ENCODE data around the gene CEP97. TPM values are rescaled to one million over a fixed set of nuclear protein-coding genes. Genes with fewer than 3 reads are reported as not detected.
A peak's percentile ranks its signal among the peaks of the same experiment; 100 is the strongest.

CEP97 gene
- total and polyA plus RNA-seq, 2 donors (not counting 1 experiment from before 2014, with no cell fraction given) = 2.1 to 15.4 TPM

DNA sequence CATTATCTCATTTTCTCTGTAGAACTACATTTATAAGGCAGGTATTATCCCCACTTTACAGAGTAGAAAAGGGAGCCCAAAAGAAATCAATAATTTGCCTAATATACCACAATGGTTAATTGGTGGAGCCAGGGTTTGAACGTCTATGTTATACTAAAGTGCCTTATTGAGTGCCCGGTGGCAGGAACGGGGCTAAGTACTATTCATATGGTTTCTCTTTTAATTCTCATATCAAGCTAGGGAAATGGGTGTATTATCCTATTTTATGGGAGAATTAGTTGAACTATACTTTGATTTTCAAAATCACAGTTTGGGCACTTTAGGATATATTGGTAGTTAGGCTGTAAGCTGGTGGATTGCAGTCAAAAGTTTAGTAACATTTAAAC lies 1.5 kb downstream of the CEP97 start:
- Histone ChIP-seq H3K4me3 (ENCODE audit: control extremely low read depth in 1 of 5, extremely low read depth in 1 of 5, insufficient read depth in 1 of 5, low read depth in 2 of 5, low read length in 4 of 5) (peak overlapping the region; percentile 77 to 99 (median 84)), H3K4me1 (ENCODE audit: control insufficient read depth in 2 of 2, insufficient read depth in 2 of 2, low read length in 2 of 2) (peaks cover 28 to 32% of the 10 kb centered on the region in 2 donors), H3K27me3 (replicated peaks in 1 of 4; ENCODE audit: control extremely low read depth in 1 of 4, control insufficient read depth in 3 of 4, insufficient read depth in 4 of 4, low read length in 3 of 4) (no peaks in the 10 kb centered on the region), H3K9me3 (ENCODE audit: control extremely low read depth in 1 of 3, control insufficient read depth in 2 of 3, insufficient read depth in 1 of 3, low read length in 2 of 3) (no peaks in the 10 kb centered on the region), H3K79me2 (ENCODE audit: control insufficient read depth, insufficient read depth, low read length) (peaks cover 18% of the 10 kb centered on the region), H3K36me3 (replicated peaks in 1 of 2; ENCODE audit: control extremely low read depth in 1 of 2, control insufficient read depth in 1 of 2, extremely low read depth in 1 of 2, insufficient read depth in 2 of 2, low read length in 1 of 2) (peaks cover 2 to 7% of the 10 kb centered on the region in 2 experiments), H4K20me1 (ENCODE audit: control insufficient read depth, insufficient read depth, low read length, poor library complexity, severe bottlenecking) (no peaks in the 10 kb centered on the region), H2AFZ (ENCODE audit: insufficient read depth, low read depth, low read length, poor library complexity, severe bottlenecking) (peak overlapping the region; percentile 98), H3K4me2 (replicated peaks; ENCODE audit: low read depth, low read length, poor library complexity, severe bottlenecking) (peak overlapping the region; percentile 76), H3K27ac (ENCODE audit: low read length in 2 of 2) (no peak overlapping the region), H3K9ac (ENCODE audit: low read length) (peak overlapping the region; percentile 91)
- H3K27me3 Mint-ChIP-seq = no peaks in the 10 kb centered on the region
- no peak overlapping the region for H3K27ac Mint-ChIP-seq
- DNase-seq (no peak), ATAC-seq (ENCODE audit: low read depth) (no peak)
- TF ChIP-seq, protein P1, sequence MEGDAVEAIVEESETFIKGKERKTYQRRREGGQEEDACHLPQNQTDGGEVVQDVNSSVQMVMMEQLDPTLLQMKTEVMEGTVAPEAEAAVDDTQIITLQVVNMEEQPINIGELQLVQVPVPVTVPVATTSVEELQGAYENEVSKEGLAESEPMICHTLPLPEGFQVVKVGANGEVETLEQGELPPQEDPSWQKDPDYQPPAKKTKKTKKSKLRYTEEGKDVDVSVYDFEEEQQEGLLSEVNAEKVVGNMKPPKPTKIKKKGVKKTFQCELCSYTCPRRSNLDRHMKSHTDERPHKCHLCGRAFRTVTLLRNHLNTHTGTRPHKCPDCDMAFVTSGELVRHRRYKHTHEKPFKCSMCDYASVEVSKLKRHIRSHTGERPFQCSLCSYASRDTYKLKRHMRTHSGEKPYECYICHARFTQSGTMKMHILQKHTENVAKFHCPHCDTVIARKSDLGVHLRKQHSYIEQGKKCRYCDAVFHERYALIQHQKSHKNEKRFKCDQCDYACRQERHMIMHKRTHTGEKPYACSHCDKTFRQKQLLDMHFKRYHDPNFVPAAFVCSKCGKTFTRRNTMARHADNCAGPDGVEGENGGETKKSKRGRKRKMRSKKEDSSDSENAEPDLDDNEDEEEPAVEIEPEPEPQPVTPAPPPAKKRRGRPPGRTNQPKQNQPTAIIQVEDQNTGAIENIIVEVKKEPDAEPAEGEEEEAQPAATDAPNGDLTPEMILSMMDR (IDR thresholded peaks at IDR 0.05) = no peak
- no peak for TF ChIP-seq EZH2 (IDR thresholded peaks at IDR 0.05; ENCODE audit: borderline replicate concordance, insufficient read depth, low read depth, low read length, poor library complexity, severe bottlenecking)
- intact Hi-C loops (cut with micrococcal nuclease) = loop anchor here (2.0 kb wide), 3 partner anchors 151 to 1465 kb away; partner anchors contain the start of genes PCNP, TBC1D23 and TFG
- CTCF ChIA-PET = interaction anchor here (1.4 kb wide), 1 partner anchor 53 kb away, joined by 3 read pairs; the partner anchor contains the start of gene NXPE3
- POLR2A ChIA-PET = interaction anchor here (1.6 to 1.7 kb wide), 2 partner anchors 40 to 49 kb away, joined by 9 to 11 read pairs; partner anchors contain the start of genes RPL24 and ZBTB11
- WGBS (ENCODE audit: insufficient coverage) = no CpG with 5 or more reads among the region's 3 CpGs
- no peaks in the 10 kb centered on the region for H3K9me3 Mint-ChIP-seq (ENCODE audit: insufficient read depth)
- H3K4me1 Mint-ChIP-seq = peaks cover 33% of the 10 kb centered on the region
- H3K4me3 Mint-ChIP-seq = peak overlapping the region; percentile 100

DNA sequence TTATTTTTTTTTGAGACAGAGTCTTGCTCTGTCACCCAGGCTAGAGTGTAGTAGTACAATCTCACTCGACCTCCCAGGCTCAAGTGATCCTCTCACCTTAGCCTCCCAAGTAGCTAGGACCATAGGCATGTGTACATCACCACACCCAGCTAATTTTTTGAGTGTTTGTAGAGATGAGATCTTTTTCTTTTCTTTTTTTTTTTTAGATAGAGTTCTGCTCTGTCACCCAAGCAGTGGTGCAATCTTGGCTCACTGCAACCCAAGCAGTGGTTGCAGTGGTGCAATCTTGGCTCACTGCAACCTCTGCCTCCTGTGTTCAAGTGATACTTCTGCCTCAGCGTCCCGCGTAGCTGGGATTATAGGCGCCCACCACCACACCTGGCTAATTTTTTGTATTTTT lies 5.2 kb downstream of the CEP97 start:
- H3K4me3 Mint-ChIP-seq = no peak overlapping the region
- no peak overlapping the region for H3K9ac ChIP-seq (ENCODE audit: low read length)
- H3K36me3 ChIP-seq (replicated peaks in 1 of 2; ENCODE audit: control extremely low read depth in 1 of 2, control insufficient read depth in 1 of 2, extremely low read depth in 1 of 2, insufficient read depth in 2 of 2, low read length in 1 of 2) = peaks cover 22 to 37% of the 10 kb centered on the region in 2 experiments
- DNase-seq = no peak
- ChIA-PET POLR2A (no interaction called here), CTCF (no interaction called here)
- ATAC-seq (ENCODE audit: low read depth) = no peak
- H3K4me3 ChIP-seq (ENCODE audit: control extremely low read depth in 1 of 5, extremely low read depth in 1 of 5, insufficient read depth in 1 of 5, low read depth in 2 of 5, low read length in 4 of 5) = no peak overlapping the region
- H3K4me1 Mint-ChIP-seq = peaks cover 9% of the 10 kb centered on the region
- no peaks in the 10 kb centered on the region for H3K27me3 ChIP-seq (replicated peaks in 1 of 4; ENCODE audit: control extremely low read depth in 1 of 4, control insufficient read depth in 3 of 4, insufficient read depth in 4 of 4, low read length in 3 of 4)
- H3K27me3 Mint-ChIP-seq = no peaks in the 10 kb centered on the region
- intact Hi-C loops (cut with micrococcal nuclease) = no loop called here
- H2AFZ ChIP-seq (ENCODE audit: insufficient read depth, low read depth, low read length, poor library complexity, severe bottlenecking) = no peak overlapping the region
- no peaks in the 10 kb centered on the region for H4K20me1 ChIP-seq (ENCODE audit: control insufficient read depth, insufficient read depth, low read length, poor library complexity, severe bottlenecking)
- peaks cover 4 to 6% of the 10 kb centered on the region in 2 donors for H3K4me1 ChIP-seq (ENCODE audit: control insufficient read depth in 2 of 2, insufficient read depth in 2 of 2, low read length in 2 of 2)
- no peaks in the 10 kb centered on the region for H3K9me3 ChIP-seq (ENCODE audit: control extremely low read depth in 1 of 3, control insufficient read depth in 2 of 3, insufficient read depth in 1 of 3, low read length in 2 of 3)
- no peak overlapping the region for H3K27ac ChIP-seq (ENCODE audit: low read length in 2 of 2)
- no CpG with 5 or more reads among the region's 5 CpGs for WGBS (ENCODE audit: insufficient coverage)
- H3K27ac Mint-ChIP-seq = no peak overlapping the region
- TF ChIP-seq, protein P1 (IDR thresholded peaks at IDR 0.05) = no peak
- TF ChIP-seq EZH2 (IDR thresholded peaks at IDR 0.05; ENCODE audit: borderline replicate concordance, insufficient read depth, low read depth, low read length, poor library complexity, severe bottlenecking) = no peak
- H3K9me3 Mint-ChIP-seq (ENCODE audit: insufficient read depth) = no peaks in the 10 kb centered on the region
- H3K79me2 ChIP-seq (ENCODE audit: control insufficient read depth, insufficient read depth, low read length) = peaks cover 18% of the 10 kb centered on the region
- H3K4me2 ChIP-seq (replicated peaks; ENCODE audit: low read depth, low read length, poor library complexity, severe bottlenecking) = no peak overlapping the region

Data from B cell (primary cell).